GM23338 (cell line): ENCODE results near the gene DUSP5. TPM values are rescaled to one million over a fixed set of nuclear protein-coding genes. Genes with fewer than 3 reads are reported as not detected.

ENCODE experiments used
- ATAC-seq: fragments of 200-7000 bp; cut with Tn5 transposase; 3 replicates; pipeline ENCODE4 v1.9.1; 2020
- DNase-seq: peaks from one replicate; pipeline ENCODE4 v3.0.0-alpha.2; 2015; ENCODE audit warnings: low spot score
- H2AFZ ChIP-seq: fragments of 200-600 bp; sonication (generic); 2 replicates; pipeline ENCODE4 v1.8.0; 2016; ENCODE audit warnings: antibody characterized with exemption, mild to moderate bottlenecking, moderate library complexity
- H3F3A ChIP-seq: fragments of 200-600 bp; sonication (generic); replicated peaks from 2 replicates; pipeline ENCODE4 v1.8.0; 2017; ENCODE audit warnings: antibody characterized with exemption, mixed run types, low read depth
- H3K27ac ChIP-seq: fragments of 200-600 bp; sonication (generic); 2 replicates; pipeline ENCODE4 v1.6.1; 2016; ENCODE audit warnings: low read depth
- H3K27me3 ChIP-seq: fragments of 200-600 bp; sonication (generic); 2 replicates; pipeline ENCODE4 v1.8.0; 2016; ENCODE audit warnings: mild to moderate bottlenecking, mixed run types, moderate library complexity; ENCODE audit not compliant: insufficient read depth
- H3K36me3 ChIP-seq: fragments of 200-600 bp; sonication (generic); 2 replicates; pipeline ENCODE4 v1.8.0; 2016; ENCODE audit warnings: mild to moderate bottlenecking; ENCODE audit not compliant: insufficient read depth
- H3K4me1 ChIP-seq: fragments of 200-600 bp; sonication (generic); 2 replicates; pipeline ENCODE4 v1.8.0; 2016; ENCODE audit warnings: mild to moderate bottlenecking, moderate library complexity; ENCODE audit not compliant: insufficient read depth
- H3K4me2 ChIP-seq: fragments of 200-600 bp; sonication (generic); 2 replicates; pipeline ENCODE4 v1.7.1; 2017; ENCODE audit warnings: mixed run types
- H3K4me3 ChIP-seq: fragments of 200-600 bp; sonication (generic); 2 replicates; pipeline ENCODE4 v1.6.1; 2016; ENCODE audit warnings: mixed run types
- H3K79me2 ChIP-seq: fragments of 200-600 bp; sonication (generic); replicated peaks from 2 replicates; pipeline ENCODE4 v1.8.0; 2017; ENCODE audit warnings: mild to moderate bottlenecking; ENCODE audit not compliant: insufficient read depth
- H3K9me2 ChIP-seq: fragments of 200-600 bp; sonication (generic); 2 replicates; pipeline ENCODE4 v1.8.0; 2017; ENCODE audit not compliant: insufficient read depth
- H4K20me1 ChIP-seq: fragments of 200-600 bp; sonication (generic); replicated peaks from 2 replicates; pipeline ENCODE4 v1.8.0; 2017; ENCODE audit warnings: mild to moderate bottlenecking; ENCODE audit not compliant: insufficient read depth
- H3K27ac Mint-ChIP-seq: 2 replicates; pipeline ENCODE4 v1.8.0; 2020; ENCODE audit warnings: inconsistent platforms, mild to moderate bottlenecking, moderate library complexity, mixed read lengths
- H3K27me3 Mint-ChIP-seq: 3 replicates; pipeline ENCODE4 v1.8.0; 2022; ENCODE audit warnings: low read depth, mild to moderate bottlenecking, moderate library complexity, mixed read lengths, inconsistent platforms; ENCODE audit not compliant: insufficient read depth, poor library complexity
- H3K36me3 Mint-ChIP-seq: 3 replicates; pipeline ENCODE4 v1.8.0; 2021; ENCODE audit warnings: low read depth, mild to moderate bottlenecking, inconsistent platforms, moderate library complexity, mixed read lengths
- H3K4me1 Mint-ChIP-seq: 3 replicates; pipeline ENCODE4 v1.8.0; 2020; ENCODE audit warnings: mild to moderate bottlenecking, inconsistent platforms, mixed read lengths
- H3K4me3 Mint-ChIP-seq: 3 replicates; pipeline ENCODE4 v1.8.0; 2021; ENCODE audit warnings: moderate library complexity, mild to moderate bottlenecking, inconsistent platforms, mixed read lengths
- H3K9me3 Mint-ChIP-seq: 3 replicates; pipeline ENCODE4 v1.8.0; 2020; ENCODE audit warnings: moderate library complexity, mild to moderate bottlenecking, inconsistent platforms, mixed read lengths
- CREB1 ChIP-seq: fragments of 250-450 bp; sonication (Bioruptor Pico); IDR thresholded peaks from 2 replicates; pipeline ENCODE4 v1.5.0; 2020; ENCODE audit warnings: low read depth, mild to moderate bottlenecking, moderate library complexity
- EZH2 ChIP-seq: fragments of 200-600 bp; sonication (generic); IDR thresholded peaks from one replicate; pipeline ENCODE4 v1.8.0; 2017; ENCODE audit warnings: antibody characterized with exemption, mild to moderate bottlenecking, low read depth; ENCODE audit not compliant: unreplicated experiment
- JUNB ChIP-seq: IDR thresholded peaks from one replicate; pipeline ENCODE4 v1.6.1; 2016; ENCODE audit warnings: antibody characterized with exemption; ENCODE audit not compliant: unreplicated experiment
- NANOG ChIP-seq: IDR thresholded peaks from 2 replicates; pipeline ENCODE4 v1.6.1; 2016; ENCODE audit warnings: antibody characterized with exemption, borderline replicate concordance
- POLR2AphosphoS5 ChIP-seq: IDR thresholded peaks from 2 replicates; pipeline ENCODE4 v1.6.1; 2016; ENCODE audit warnings: antibody characterized with exemption, low read depth
- STAT1 ChIP-seq: IDR thresholded peaks from one replicate; pipeline ENCODE4 v1.6.1; 2016; ENCODE audit warnings: antibody characterized with exemption; ENCODE audit not compliant: unreplicated experiment
- ZNF114 ChIP-seq: fragments of 250-450 bp; sonication (Bioruptor Pico); IDR thresholded peaks from 2 replicates; pipeline ENCODE4 v1.5.0; 2020; ENCODE audit warnings: mild to moderate bottlenecking, moderate library complexity
- ZNF331 ChIP-seq: fragments of 250-450 bp; sonication (Bioruptor Pico); IDR thresholded peaks from 2 replicates; pipeline ENCODE4 v1.5.0; 2020; ENCODE audit warnings: low read depth, mild to moderate bottlenecking, moderate library complexity
- polyA plus RNA-seq: library from polyadenylated mRNA; unstranded; fragments of >200 nt; fragmentation: Nextera tagmentation; extraction: Ambion mirVana; gene quantifications from 2 replicates; pipeline ENCODE4 v1.2.1, GENCODE V29; 2016
- total RNA-seq: library from RNA; depleted of rRNA; stranded (reverse); fragments of >200 nt; shearing (Covaris generic); gene quantifications from 2 replicates; pipeline ENCODE4 v1.2.3, GENCODE V29; 2014
- TF ChIP-seq, protein P1 (sequence below), 2 experiments: fragments of 200-600 bp in 1 of 2; sonication (generic) in 1 of 2; conservative IDR thresholded peaks; 2 replicates each; pipeline versions ENCODE4 v1.5.1 to v1.6.1; 2016 to 2017; ENCODE audit warnings: antibody characterized with exemption in 2 of 2, low read depth in 2 of 2, mild to moderate bottlenecking in 2 of 2, moderate library complexity in 1 of 2
- TF ChIP-seq, protein P2 (sequence below): fragments of 250-450 bp; sonication (Bioruptor Pico); IDR thresholded peaks from 2 replicates; pipeline ENCODE4 v1.5.0; 2020; ENCODE audit warnings: mild to moderate bottlenecking, moderate library complexity
- TF ChIP-seq, protein P3 (sequence below): IDR thresholded peaks from 2 replicates; pipeline ENCODE4 v1.6.1; 2016; ENCODE audit warnings: antibody characterized with exemption
- TF ChIP-seq, protein P4 (sequence below): IDR thresholded peaks from one replicate; pipeline ENCODE4 v1.6.1; 2018; ENCODE audit warnings: antibody characterized with exemption; ENCODE audit not compliant: unreplicated experiment

Gene DUSP5
- total and polyA plus RNA-seq, 2 experiments from 2014 or later = 10.8 to 35.9 TPM

DNA sequence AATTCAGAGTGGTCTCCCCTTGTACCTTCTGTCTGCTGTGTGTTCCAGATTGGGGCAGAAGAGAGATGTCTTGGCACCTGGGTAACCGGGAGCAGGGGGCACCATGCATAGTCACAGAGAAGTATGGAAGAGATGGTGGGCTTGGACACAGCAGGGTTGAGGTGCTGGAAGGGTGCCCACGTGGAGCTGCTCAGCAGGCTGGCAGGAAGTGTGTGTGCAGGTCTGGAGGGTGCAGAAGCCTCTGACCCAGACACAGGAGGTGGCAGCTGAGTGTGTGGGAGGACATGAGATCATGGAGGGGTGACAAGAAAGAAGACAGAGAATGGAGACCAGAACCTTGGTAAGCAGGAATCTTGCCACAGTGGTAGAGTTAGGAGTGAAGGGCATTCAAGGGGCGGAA lies 42.3 kb upstream of the DUSP5 start:
- H3K4me3 ChIP-seq = no peak overlapping the region
- Mint-ChIP-seq H3K4me3 (no peak overlapping the region), H3K36me3 (no peaks in the 10 kb centered on the region), H3K27ac (no peak overlapping the region), H3K4me1 (no peaks in the 10 kb centered on the region; the same call in 2 of the 3 replicates), H3K27me3 (peaks cover 10% of the 10 kb centered on the region), H3K9me3 (no peaks in the 10 kb centered on the region; the same call in 2 of the 3 replicates)
- no peaks in the 10 kb centered on the region for H4K20me1 ChIP-seq
- H3K79me2 ChIP-seq = no peaks in the 10 kb centered on the region
- TF ChIP-seq POLR2AphosphoS5 (no peak), STAT1 (no peak), CREB1 (CRISPR knock-in tag) (no peak), NANOG (no peak), EZH2 (no peak), ZNF331 (CRISPR knock-in tag) (no peak), ZNF114 (no peak), JUNB (no peak)
- TF ChIP-seq, protein P1, sequence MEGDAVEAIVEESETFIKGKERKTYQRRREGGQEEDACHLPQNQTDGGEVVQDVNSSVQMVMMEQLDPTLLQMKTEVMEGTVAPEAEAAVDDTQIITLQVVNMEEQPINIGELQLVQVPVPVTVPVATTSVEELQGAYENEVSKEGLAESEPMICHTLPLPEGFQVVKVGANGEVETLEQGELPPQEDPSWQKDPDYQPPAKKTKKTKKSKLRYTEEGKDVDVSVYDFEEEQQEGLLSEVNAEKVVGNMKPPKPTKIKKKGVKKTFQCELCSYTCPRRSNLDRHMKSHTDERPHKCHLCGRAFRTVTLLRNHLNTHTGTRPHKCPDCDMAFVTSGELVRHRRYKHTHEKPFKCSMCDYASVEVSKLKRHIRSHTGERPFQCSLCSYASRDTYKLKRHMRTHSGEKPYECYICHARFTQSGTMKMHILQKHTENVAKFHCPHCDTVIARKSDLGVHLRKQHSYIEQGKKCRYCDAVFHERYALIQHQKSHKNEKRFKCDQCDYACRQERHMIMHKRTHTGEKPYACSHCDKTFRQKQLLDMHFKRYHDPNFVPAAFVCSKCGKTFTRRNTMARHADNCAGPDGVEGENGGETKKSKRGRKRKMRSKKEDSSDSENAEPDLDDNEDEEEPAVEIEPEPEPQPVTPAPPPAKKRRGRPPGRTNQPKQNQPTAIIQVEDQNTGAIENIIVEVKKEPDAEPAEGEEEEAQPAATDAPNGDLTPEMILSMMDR (conservative IDR thresholded peaks at IDR 0.05; ENCODE audit: low read depth in 2 of 2) = no peak
- TF ChIP-seq, protein P2, sequence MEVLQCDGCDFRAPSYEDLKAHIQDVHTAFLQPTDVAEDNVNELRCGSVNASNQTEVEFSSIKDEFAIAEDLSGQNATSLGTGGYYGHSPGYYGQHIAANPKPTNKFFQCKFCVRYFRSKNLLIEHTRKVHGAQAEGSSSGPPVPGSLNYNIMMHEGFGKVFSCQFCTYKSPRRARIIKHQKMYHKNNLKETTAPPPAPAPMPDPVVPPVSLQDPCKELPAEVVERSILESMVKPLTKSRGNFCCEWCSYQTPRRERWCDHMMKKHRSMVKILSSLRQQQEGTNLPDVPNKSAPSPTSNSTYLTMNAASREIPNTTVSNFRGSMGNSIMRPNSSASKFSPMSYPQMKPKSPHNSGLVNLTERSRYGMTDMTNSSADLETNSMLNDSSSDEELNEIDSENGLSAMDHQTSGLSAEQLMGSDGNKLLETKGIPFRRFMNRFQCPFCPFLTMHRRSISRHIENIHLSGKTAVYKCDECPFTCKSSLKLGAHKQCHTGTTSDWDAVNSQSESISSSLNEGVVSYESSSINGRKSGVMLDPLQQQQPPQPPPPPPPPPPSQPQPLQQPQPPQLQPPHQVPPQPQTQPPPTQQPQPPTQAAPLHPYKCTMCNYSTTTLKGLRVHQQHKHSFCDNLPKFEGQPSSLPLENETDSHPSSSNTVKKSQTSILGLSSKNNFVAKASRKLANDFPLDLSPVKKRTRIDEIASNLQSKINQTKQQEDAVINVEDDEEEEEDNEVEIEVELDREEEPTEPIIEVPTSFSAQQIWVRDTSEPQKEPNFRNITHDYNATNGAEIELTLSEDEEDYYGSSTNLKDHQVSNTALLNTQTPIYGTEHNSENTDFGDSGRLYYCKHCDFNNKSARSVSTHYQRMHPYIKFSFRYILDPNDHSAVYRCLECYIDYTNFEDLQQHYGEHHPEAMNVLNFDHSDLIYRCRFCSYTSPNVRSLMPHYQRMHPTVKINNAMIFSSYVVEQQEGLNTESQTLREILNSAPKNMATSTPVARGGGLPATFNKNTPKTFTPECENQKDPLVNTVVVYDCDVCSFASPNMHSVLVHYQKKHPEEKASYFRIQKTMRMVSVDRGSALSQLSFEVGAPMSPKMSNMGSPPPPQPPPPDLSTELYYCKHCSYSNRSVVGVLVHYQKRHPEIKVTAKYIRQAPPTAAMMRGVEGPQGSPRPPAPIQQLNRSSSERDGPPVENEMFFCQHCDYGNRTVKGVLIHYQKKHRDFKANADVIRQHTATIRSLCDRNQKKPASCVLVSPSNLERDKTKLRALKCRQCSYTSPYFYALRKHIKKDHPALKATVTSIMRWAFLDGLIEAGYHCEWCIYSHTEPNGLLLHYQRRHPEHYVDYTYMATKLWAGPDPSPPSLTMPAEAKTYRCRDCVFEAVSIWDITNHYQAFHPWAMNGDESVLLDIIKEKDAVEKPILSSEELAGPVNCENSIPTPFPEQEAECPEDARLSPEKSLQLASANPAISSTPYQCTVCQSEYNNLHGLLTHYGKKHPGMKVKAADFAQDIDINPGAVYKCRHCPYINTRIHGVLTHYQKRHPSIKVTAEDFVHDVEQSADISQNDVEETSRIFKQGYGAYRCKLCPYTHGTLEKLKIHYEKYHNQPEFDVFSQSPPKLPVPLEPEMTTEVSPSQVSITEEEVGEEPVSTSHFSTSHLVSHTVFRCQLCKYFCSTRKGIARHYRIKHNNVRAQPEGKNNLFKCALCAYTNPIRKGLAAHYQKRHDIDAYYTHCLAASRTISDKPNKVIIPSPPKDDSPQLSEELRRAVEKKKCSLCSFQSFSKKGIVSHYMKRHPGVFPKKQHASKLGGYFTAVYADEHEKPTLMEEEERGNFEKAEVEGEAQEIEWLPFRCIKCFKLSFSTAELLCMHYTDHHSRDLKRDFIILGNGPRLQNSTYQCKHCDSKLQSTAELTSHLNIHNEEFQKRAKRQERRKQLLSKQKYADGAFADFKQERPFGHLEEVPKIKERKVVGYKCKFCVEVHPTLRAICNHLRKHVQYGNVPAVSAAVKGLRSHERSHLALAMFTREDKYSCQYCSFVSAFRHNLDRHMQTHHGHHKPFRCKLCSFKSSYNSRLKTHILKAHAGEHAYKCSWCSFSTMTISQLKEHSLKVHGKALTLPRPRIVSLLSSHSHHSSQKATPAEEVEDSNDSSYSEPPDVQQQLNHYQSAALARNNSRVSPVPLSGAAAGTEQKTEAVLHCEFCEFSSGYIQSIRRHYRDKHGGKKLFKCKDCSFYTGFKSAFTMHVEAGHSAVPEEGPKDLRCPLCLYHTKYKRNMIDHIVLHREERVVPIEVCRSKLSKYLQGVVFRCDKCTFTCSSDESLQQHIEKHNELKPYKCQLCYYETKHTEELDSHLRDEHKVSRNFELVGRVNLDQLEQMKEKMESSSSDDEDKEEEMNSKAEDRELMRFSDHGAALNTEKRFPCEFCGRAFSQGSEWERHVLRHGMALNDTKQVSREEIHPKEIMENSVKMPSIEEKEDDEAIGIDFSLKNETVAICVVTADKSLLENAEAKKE (CRISPR knock-in tag) = no peak
- TF ChIP-seq, protein P3, sequence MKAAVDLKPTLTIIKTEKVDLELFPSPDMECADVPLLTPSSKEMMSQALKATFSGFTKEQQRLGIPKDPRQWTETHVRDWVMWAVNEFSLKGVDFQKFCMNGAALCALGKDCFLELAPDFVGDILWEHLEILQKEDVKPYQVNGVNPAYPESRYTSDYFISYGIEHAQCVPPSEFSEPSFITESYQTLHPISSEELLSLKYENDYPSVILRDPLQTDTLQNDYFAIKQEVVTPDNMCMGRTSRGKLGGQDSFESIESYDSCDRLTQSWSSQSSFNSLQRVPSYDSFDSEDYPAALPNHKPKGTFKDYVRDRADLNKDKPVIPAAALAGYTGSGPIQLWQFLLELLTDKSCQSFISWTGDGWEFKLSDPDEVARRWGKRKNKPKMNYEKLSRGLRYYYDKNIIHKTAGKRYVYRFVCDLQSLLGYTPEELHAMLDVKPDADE = no peak
- TF ChIP-seq, protein P4, sequence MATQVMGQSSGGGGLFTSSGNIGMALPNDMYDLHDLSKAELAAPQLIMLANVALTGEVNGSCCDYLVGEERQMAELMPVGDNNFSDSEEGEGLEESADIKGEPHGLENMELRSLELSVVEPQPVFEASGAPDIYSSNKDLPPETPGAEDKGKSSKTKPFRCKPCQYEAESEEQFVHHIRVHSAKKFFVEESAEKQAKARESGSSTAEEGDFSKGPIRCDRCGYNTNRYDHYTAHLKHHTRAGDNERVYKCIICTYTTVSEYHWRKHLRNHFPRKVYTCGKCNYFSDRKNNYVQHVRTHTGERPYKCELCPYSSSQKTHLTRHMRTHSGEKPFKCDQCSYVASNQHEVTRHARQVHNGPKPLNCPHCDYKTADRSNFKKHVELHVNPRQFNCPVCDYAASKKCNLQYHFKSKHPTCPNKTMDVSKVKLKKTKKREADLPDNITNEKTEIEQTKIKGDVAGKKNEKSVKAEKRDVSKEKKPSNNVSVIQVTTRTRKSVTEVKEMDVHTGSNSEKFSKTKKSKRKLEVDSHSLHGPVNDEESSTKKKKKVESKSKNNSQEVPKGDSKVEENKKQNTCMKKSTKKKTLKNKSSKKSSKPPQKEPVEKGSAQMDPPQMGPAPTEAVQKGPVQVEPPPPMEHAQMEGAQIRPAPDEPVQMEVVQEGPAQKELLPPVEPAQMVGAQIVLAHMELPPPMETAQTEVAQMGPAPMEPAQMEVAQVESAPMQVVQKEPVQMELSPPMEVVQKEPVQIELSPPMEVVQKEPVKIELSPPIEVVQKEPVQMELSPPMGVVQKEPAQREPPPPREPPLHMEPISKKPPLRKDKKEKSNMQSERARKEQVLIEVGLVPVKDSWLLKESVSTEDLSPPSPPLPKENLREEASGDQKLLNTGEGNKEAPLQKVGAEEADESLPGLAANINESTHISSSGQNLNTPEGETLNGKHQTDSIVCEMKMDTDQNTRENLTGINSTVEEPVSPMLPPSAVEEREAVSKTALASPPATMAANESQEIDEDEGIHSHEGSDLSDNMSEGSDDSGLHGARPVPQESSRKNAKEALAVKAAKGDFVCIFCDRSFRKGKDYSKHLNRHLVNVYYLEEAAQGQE = no peak
- no peak overlapping the region for H3K4me2 ChIP-seq
- 0 out of 2 replicates have a peak, but pooled peaks cover 3% of the 10 kb centered on the region for H3K9me2 ChIP-seq
- no peaks in the 10 kb centered on the region for H3F3A ChIP-seq
- no peak overlapping the region for H3K27ac ChIP-seq
- no peaks in the 10 kb centered on the region for H3K27me3 ChIP-seq
- H3K4me1 ChIP-seq = no peaks in the 10 kb centered on the region
- DNase-seq (no peak), ATAC-seq (no peak)
- H2AFZ ChIP-seq = no peak overlapping the region
- H3K36me3 ChIP-seq = no peaks in the 10 kb centered on the region
